HepG2 (cell line): ENCODE results near the gene ITGA7. TPM values are rescaled to one million over a fixed set of nuclear protein-coding genes. Genes with fewer than 3 reads are reported as not detected.

Experiments used
- ATF7-NPFF ChIP-seq: sonication (generic); formaldehyde crosslinking; IDR thresholded peaks from 2 replicates; pipeline ENCODE4 v1.8.1; 2023; ENCODE audit warnings: mild to moderate bottlenecking, low read depth, missing genetic modification reagents, moderate library complexity
- BHLHE40 ChIP-seq: IDR thresholded peaks from 2 replicates; pipeline ENCODE4 v1.6.1; 2011; ENCODE audit warnings: low read length, improper control_type of control experiment
- CENPBD1 ChIP-seq: sonication (generic); formaldehyde crosslinking; IDR thresholded peaks from 2 replicates; pipeline ENCODE4 v1.8.0; 2022; ENCODE audit warnings: missing genetic modification reagents, low read depth, mild to moderate bottlenecking, borderline replicate concordance
- CTCF ChIP-seq: sonication (generic); formaldehyde crosslinking; IDR thresholded peaks from 2 replicates; pipeline ENCODE4 v1.5.0; 2020; ENCODE audit warnings: mild to moderate bottlenecking, missing genetic modification reagents, moderate library complexity
- EP300 ChIP-seq, 3 experiments: sonication (generic) in 1 of 3; formaldehyde crosslinking in 1 of 3; IDR thresholded peaks; 2 replicates each; pipeline versions ENCODE4 v1.5.1 to v1.6.1; 2011 to 2020; ENCODE audit warnings: low read depth in 2 of 3, low read length in 2 of 3, borderline replicate concordance in 1 of 3, improper control_type of control experiment in 1 of 3, mild to moderate bottlenecking in 1 of 3, missing genetic modification reagents in 1 of 3, moderate library complexity in 1 of 3
- FOXC1 ChIP-seq: sonication (generic); formaldehyde crosslinking; IDR thresholded peaks from 2 replicates; pipeline ENCODE4 v1.8.0; 2022; ENCODE audit warnings: mild to moderate bottlenecking, missing genetic modification reagents, borderline replicate concordance
- HNRNPH1 ChIP-seq: fragments of 200-400 bp; formaldehyde crosslinking; optimal IDR thresholded peaks from 2 replicates; pipeline ENCODE3; 2017; ENCODE audit warnings: mild to moderate bottlenecking, low read depth, low read length
- MBNL3 ChIP-seq: fragments of 250-450 bp; sonication (Bioruptor Pico); conservative IDR thresholded peaks from 2 replicates; pipeline ENCODE4 v1.8.0; 2022; ENCODE audit warnings: mild to moderate bottlenecking, inconsistent platforms
- MYNN ChIP-seq: sonication (generic); formaldehyde crosslinking; IDR thresholded peaks from 2 replicates; pipeline ENCODE4 v1.4.0; 2020; ENCODE audit warnings: mild to moderate bottlenecking, low read depth, missing genetic modification reagents
- REXO4 ChIP-seq: sonication (generic); formaldehyde crosslinking; IDR thresholded peaks from 2 replicates; pipeline ENCODE4 v1.8.0; 2022; ENCODE audit warnings: missing genetic modification reagents, mild to moderate bottlenecking, borderline replicate concordance
- RFX1 ChIP-seq: fragments of 450-650 bp; IDR thresholded peaks from 2 replicates; pipeline ENCODE4 v1.6.1; 2017
- ZC3H4 ChIP-seq: sonication (generic); formaldehyde crosslinking; IDR thresholded peaks from 2 replicates; pipeline ENCODE4 v1.4.0; 2020; ENCODE audit warnings: missing genetic modification reagents, borderline replicate concordance
- ZFP62 ChIP-seq: sonication (generic); formaldehyde crosslinking; IDR thresholded peaks from 2 replicates; pipeline ENCODE4 v1.4.0; 2020; ENCODE audit warnings: missing genetic modification reagents
- ZNF333 ChIP-seq: sonication (generic); formaldehyde crosslinking; IDR thresholded peaks from 2 replicates; pipeline ENCODE4 v1.4.0; 2020; ENCODE audit warnings: mild to moderate bottlenecking, missing genetic modification reagents, borderline replicate concordance
- ZNF589 ChIP-seq: sonication (generic); formaldehyde crosslinking; conservative IDR thresholded peaks from 2 replicates; pipeline ENCODE4 v1.8.0; 2022; ENCODE audit warnings: mild to moderate bottlenecking, moderate library complexity, missing genetic modification reagents
- ZNF878 ChIP-seq: sonication (generic); formaldehyde crosslinking; IDR thresholded peaks from 2 replicates; pipeline ENCODE4 v1.8.1; 2023; ENCODE audit warnings: mild to moderate bottlenecking, missing genetic modification reagents, moderate library complexity
- polyA plus RNA-seq, 8 experiments: library from polyadenylated mRNA; depleted of rRNA in 3 of 8; stranded (reverse) in 7 of 8; unstranded in 1 of 8; fragments of >200 nt; fragmentation: Illumina TruSeq in 4 of 8; extraction: Trizol in 4 of 8; gene quantifications; 2 replicates each; pipeline versions ENCODE4 v1.2.1 to v1.2.3, GENCODE V29; 2011 to 2016; ENCODE audit warnings: low read depth in 4 of 8, missing spikeins in 1 of 8, mixed read lengths in 1 of 8; ENCODE audit not compliant: insufficient read depth in 1 of 8
- total RNA-seq, 5 experiments: library from RNA; depleted of rRNA; stranded (reverse); fragments of >200 nt; fragmentation: Illumina TruSeq; extraction: Trizol; gene quantifications; 2 replicates each; pipeline ENCODE4 v1.2.3, GENCODE V29; 2016; ENCODE audit warnings: low read depth in 1 of 5
- TF ChIP-seq, protein P1 (sequence below): sonication (generic); formaldehyde crosslinking; IDR thresholded peaks from 2 replicates; pipeline ENCODE4 v1.4.0; 2020; ENCODE audit warnings: mild to moderate bottlenecking, missing genetic modification reagents
- TF ChIP-seq, protein P2 (sequence below): sonication (generic); formaldehyde crosslinking; IDR thresholded peaks from 2 replicates; pipeline ENCODE4 v1.4.0; 2020; ENCODE audit warnings: missing genetic modification reagents
- TF ChIP-seq, protein P3 (sequence below): sonication (generic); formaldehyde crosslinking; conservative IDR thresholded peaks from 2 replicates; pipeline ENCODE4 v1.4.0; 2020; ENCODE audit warnings: missing genetic modification reagents

ITGA7 gene
- total and polyA plus RNA-seq, 2 of the 13 experiments (the other 11 are each of a cell fraction or from before 2014, with no cell fraction given): 0.65 to 0.75 TPM

DNA sequence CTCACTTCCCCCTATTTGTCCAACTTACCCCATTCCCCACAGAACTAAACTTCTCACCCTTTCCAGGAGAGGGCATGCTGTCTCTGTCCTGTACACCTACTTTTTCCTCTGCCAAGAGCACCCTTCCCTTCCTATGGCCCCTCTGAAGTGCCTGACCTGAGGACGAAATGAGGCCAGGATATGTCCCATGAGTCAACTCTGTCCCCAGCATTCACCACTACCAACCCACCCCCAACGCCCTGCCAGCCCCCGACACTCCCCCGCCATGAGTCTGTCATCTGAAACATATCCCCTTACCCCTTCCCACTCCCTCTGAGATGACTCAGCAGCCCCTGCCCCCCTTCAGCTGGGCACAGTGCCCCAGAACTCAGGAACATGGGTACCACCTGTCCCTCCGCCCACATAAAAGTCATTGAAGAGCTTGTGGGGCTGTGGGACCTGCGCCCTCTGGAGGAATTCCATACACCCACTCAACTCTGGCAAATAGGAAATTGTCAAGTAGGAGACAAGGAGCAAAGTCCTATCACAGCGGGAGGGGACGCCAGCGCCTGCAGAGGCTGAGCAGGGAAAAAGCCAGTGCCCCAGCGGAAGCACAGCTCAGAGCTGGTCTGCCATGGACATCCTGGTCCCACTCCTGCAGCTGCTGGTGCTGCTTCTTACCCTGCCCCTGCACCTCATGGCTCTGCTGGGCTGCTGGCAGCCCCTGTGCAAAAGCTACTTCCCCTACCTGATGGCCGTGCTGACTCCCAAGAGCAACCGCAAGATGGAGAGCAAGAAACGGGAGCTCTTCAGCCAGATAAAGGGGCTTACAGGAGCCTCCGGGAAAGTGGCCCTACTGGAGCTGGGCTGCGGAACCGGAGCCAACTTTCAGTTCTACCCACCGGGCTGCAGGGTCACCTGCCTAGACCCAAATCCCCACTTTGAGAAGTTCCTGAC lies 26.3 kb downstream of the ITGA7 start (continued):
- TF ChIP-seq EP300 (IDR thresholded peaks at IDR 0.05; ENCODE audit: low read depth in 2 of 2, low read length in 2 of 2) (peak in 1 of 2 experiments; percentile 40; a peak in 1 of 4 replicates), EP300 (CRISPR knock-in tag; IDR thresholded peaks at IDR 0.05; ENCODE audit: borderline replicate concordance) (no peak), MBNL3 (no peak), FOXC1 (CRISPR knock-in tag) (peak; percentile 48; the same call in 1 of the 2 replicates), HNRNPH1 (no peak), REXO4 (no peak), ZC3H4 (no peak), MYNN (CRISPR knock-in tag) (no peak), ZFP62 (CRISPR knock-in tag) (no peak), CENPBD1 (CRISPR knock-in tag) (no peak), ZNF333 (CRISPR knock-in tag) (0 out of 2 replicates have a peak, but pooled peaks have one; percentile 19), CTCF (CRISPR knock-in tag) (peak; percentile 91), RFX1 (no peak), BHLHE40 (no peak), ATF7-NPFF (CRISPR knock-in tag) (0 out of 2 replicates have a peak, but pooled peaks have one; percentile 33), ZNF878 (CRISPR knock-in tag) (no peak), ZNF589 (no peak)
- TF ChIP-seq, protein P1, sequence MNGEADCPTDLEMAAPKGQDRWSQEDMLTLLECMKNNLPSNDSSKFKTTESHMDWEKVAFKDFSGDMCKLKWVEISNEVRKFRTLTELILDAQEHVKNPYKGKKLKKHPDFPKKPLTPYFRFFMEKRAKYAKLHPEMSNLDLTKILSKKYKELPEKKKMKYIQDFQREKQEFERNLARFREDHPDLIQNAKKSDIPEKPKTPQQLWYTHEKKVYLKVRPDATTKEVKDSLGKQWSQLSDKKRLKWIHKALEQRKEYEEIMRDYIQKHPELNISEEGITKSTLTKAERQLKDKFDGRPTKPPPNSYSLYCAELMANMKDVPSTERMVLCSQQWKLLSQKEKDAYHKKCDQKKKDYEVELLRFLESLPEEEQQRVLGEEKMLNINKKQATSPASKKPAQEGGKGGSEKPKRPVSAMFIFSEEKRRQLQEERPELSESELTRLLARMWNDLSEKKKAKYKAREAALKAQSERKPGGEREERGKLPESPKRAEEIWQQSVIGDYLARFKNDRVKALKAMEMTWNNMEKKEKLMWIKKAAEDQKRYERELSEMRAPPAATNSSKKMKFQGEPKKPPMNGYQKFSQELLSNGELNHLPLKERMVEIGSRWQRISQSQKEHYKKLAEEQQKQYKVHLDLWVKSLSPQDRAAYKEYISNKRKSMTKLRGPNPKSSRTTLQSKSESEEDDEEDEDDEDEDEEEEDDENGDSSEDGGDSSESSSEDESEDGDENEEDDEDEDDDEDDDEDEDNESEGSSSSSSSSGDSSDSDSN: peak; percentile 82
- TF ChIP-seq, protein P2, sequence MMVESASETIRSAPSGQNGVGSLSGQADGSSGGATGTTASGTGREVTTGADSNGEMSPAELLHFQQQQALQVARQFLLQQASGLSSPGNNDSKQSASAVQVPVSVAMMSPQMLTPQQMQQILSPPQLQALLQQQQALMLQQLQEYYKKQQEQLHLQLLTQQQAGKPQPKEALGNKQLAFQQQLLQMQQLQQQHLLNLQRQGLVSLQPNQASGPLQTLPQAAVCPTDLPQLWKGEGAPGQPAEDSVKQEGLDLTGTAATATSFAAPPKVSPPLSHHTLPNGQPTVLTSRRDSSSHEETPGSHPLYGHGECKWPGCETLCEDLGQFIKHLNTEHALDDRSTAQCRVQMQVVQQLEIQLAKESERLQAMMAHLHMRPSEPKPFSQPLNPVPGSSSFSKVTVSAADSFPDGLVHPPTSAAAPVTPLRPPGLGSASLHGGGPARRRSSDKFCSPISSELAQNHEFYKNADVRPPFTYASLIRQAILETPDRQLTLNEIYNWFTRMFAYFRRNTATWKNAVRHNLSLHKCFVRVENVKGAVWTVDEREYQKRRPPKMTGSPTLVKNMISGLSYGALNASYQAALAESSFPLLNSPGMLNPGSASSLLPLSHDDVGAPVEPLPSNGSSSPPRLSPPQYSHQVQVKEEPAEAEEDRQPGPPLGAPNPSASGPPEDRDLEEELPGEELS (CRISPR knock-in tag): peak; percentile 52; the same call in 1 of the 2 replicates
- TF ChIP-seq, protein P3, sequence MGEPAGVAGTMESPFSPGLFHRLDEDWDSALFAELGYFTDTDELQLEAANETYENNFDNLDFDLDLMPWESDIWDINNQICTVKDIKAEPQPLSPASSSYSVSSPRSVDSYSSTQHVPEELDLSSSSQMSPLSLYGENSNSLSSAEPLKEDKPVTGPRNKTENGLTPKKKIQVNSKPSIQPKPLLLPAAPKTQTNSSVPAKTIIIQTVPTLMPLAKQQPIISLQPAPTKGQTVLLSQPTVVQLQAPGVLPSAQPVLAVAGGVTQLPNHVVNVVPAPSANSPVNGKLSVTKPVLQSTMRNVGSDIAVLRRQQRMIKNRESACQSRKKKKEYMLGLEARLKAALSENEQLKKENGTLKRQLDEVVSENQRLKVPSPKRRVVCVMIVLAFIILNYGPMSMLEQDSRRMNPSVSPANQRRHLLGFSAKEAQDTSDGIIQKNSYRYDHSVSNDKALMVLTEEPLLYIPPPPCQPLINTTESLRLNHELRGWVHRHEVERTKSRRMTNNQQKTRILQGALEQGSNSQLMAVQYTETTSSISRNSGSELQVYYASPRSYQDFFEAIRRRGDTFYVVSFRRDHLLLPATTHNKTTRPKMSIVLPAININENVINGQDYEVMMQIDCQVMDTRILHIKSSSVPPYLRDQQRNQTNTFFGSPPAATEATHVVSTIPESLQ (CRISPR knock-in tag): no peak
